ENCODE measurements around the gene MPZ.
"Not testable (repeated sequence)": the region's sequence is repeated elsewhere in the genome, so short reads cannot be mapped to it uniquely, and the experiment has no call there.

The MPZ gene

DNA sequence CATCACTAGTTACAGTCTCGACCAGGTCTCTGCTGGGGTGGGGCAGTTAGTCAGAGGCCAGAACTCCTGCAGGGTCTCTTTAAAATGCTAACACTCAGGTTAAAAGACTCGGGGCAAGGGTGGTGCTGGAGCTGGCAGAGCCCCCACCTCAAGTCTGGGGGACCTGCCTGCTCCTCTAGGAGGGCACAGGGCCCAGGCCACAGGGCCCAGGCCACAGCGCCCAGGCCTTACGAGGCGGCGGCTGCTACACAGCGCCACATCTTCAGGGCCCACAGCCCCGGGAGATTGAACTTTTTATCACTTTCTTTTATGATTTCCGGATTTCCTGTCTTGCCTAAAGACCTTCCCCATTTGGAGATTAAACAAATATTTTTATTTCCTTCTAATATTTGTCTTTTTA, 10.4 kb downstream of the MPZ start:
- no peak for DNase-seq

DNA sequence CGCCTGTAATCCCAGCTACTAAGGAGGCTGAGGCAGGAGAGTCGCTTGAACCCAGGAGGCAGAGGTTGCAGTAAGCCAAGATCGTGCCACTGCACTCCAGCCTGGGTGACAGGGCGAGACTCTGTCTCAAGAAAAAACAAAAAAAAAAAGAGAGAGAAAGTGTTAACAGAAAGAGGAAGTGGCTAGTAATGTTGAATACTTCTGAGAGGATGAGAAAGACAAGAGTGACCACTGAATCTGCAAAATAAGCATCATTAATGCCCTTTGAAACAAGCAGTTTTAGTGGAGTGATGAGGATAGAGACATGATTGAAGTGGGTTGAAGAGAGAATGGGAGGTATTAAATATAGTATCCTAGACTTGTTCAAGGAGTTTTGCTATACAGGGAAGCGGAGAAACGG, 11.7 kb downstream of the MPZ start:
- peak in 2 of 4 experiments; percentile 71 to 75 for DNase-seq

DNA sequence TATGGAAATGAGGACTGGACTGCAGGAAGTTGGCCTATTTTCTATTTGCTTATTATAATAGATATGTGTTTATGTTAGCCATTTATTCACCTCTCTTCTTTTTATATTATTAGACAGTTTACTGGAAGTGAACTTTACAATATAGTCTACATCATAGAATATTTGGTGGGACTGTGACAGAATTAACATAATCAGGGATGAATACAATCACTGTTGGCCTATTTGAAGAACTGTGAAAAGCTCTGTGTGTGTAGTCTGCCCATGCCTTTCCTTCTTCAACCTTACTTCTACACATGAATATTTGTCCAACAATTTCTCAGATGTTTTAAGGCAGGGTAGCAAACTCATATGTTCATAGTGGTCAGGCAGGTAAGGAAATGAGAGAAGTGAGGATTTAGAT, 12.4 kb downstream of the MPZ start:
- no peak for DNase-seq

DNA sequence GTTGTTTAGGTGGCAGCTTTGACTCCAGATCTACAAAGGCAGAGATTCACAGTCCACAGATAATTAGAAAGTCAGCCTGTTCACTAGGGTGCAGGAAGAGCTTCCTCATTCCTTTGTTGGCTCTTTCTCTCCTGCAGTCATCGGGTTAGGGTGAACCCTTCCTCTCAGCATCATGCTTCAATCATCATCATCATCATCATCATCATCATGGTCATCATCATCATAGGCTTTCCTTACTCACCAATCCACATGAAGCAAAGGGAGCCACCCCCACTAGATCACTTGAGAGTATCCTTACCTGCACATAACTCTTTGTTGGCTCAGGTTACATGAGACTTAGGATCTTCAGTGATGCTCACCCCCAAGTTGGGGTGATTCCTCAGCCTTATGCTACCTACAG, 19.0 kb downstream of the MPZ start:
- DNase-seq: no peak

DNA sequence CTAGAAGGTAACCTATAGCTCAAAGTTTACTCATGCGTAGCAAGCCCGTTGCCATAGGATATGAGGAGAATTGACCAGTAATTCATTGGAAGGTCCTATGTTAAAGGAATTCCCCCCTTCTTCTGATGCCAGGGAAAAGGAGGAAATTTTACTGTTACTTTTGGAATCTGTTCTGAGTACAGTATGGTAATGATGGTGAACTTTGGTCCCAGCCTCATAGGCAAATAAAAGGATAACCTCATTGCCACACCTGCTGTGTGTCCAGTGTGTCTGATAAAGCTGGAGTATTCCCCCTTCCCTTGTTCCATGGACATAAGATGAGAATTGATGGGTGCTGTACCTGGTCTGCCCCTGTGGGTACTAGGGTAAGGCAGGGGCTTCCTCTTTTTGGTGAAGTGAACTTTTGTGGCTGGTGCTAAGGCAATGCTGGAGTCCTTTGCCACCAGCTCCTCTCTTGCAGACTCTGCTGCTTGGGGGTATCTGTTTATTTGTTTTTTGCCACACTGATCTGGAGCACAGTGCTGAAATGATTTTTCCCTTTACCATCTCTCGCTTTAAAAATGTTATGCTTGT, 22.2 kb downstream of the MPZ start:
- no peak for DNase-seq

DNA sequence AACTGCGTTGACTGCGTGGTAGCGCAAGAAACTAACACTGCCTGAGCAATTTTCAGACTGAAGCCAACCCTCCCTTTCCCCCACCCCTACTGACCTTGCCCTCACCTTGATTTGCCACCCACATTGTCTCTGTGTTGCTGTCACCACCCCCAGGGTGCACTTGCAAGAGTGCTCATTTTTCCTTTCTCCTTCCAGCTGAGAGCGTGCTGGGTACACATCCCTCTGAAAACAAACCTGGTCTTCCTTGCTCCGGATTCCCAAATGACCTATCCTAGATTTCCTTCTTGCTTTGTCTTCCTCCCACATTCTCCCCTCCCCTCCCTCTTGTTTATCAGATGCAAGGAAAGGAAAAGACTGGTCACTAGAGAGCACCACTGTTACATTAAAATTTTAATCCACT, 24.2 kb downstream of the MPZ start:
- no peak for DNase-seq

DNA sequence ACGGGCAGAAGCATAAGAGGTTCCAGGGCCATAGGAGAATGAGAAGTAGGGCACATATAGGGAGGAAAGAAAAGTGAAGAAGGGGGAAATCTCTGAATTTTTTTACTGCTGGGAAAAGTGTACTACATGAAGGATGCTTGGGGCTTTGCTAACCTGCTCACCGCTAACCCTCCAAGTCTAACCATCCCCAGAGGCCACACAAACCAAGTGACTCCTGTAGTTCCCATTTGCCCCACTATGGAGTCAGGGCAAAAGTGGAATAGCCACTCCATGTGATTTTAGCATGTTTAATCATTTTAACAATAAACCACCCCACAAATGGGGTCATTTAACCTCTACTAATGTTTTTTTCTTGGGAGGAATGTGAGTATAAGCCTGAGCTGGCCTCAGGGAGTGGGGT, 24.7 kb downstream of the MPZ start:
- DNase-seq: no peak

DNA sequence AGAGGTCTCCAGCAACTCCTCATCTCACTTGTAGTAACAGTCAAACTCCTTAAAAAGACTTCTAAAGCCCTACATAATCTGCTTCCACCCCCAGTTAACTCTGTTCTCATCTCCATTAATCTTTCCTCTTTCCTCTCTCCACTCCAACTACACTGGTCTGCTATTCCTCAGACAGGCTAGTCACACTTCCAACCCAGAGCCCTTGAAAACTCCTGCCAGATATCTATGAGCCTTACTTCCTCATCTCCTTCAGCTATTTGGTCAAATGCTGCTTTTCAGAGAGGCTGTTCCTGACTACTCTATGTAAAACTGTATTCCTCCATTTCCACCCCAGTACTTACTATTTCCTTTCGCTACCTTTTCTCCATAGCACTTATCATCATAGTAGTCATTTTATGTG, 26.8 kb downstream of the MPZ start:
- peak in 3 of 4 experiments; percentile 22 to 51 (median 44) for DNase-seq

DNA sequence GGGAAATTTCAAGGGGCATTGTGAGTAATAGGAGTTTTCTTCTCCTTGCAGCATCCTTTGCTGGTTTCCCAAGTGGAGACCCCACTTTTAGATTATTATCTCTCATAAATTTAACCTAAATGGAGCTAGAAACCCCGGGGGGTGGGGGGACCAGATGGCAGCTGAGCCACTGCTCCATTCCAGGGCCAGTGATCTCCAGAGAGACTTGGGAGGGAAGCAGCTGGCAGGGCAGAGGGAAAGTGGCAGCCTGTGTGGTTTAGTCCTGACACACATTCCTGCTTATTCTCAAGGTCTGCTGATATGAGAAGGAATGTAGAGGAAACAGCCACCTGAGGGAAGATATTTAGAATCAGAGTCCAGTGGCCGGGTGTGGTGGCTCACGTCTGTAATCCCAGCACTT, 34.9 kb downstream of the MPZ start:
- DNase-seq: no peak

DNA sequence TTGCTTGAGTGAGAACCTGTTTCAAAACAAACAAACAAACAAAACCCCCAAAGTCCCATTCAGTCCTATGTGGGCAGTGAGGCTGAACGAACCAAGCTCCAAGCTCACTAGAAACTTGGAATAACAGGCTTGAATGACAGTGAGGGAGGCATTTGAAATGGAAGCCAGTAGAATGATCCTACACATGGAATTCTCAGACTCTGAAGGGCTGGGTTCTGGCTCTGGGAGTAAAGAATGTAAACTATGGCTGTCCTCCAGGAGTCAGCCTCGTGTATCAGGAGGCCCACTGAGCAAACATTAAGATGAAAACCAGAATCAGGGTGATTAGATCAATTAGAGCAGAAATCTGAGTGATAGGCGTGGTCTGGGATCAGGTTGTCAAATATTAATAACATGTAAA, 36.4 kb downstream of the MPZ start:
- DNase-seq: no peak

DNA sequence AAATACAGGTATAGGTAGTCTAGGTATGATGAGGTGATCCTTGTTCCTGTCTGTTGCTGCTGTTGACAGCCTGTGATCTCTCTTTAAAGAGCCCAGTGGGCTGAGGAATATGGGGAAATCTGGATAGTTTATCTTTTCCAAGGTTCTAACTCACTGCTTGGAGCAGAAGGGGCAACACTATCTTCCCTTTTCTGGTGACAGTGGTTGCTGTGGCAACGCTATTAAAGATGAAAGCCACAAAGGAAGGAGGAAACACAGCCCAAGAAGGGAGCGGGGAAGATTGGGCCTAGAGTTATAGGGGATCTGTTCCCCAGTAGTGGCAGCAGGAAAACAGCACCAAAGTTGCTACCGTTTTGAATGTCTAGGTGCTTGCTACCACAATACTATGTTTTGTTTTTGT, 42.4 kb downstream of the MPZ start:
- peak; percentile 42 to 79 (median 61) for DNase-seq

DNA sequence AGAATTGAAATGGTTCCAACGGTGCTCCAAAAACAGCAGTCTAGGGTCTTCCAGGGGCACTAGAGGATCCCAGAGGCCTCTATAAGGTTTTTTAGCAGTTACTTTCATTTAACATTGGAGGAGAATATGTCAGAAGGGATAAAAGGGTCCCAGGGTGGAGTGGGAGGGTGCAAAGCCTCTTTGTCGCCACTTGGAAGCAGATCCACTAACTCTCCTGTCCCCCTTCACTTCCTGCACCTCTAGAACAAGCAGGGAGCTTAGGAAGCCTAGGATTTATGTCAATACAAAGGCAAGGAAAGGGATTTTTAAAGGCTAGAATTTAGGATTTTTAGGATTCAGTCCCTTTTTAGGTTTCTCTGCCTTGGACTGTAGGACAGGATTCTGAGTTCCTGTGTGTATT, 42.9 kb downstream of the MPZ start:
- no peak for DNase-seq

DNA sequence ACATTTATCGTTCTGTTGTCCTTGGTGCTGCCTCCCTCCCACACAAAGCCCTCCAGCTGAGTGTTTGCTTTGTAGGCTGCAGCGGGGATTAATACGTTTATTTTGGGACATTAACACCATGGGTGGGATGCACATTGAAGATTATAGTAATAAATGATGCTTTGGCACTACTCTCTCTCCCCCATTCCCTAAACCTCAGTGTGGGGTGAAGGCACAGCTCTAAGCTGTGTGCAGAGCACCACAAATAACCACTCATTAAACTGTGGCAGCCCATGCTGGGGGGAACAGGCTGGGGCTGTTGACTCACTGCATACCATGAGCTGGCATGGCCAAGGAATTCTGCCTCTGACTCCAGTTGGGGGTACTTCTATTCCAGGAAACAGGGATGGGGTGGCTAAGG, 43.6 kb downstream of the MPZ start:
- DNase-seq: no peak

DNA sequence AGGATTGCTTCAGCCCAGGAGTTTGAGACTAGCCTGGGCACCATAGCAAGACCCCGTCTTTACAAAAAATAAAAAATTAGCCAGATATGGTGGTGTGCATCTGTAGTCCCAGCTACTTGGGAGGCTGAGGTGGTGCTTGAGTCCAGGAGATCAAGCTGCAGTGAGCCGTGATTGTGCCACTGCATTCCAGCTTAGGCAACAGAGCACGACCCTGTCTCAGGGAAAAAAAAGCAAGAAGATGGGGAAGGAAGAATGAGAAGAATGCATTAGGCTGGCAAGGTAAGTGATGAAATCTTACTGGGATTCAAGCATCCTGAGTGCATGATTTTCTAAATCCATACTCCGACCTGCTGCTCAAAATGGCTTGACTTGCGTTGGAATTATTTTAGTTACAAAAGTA, 44.5 kb downstream of the MPZ start:
- no peak for DNase-seq

DNA sequence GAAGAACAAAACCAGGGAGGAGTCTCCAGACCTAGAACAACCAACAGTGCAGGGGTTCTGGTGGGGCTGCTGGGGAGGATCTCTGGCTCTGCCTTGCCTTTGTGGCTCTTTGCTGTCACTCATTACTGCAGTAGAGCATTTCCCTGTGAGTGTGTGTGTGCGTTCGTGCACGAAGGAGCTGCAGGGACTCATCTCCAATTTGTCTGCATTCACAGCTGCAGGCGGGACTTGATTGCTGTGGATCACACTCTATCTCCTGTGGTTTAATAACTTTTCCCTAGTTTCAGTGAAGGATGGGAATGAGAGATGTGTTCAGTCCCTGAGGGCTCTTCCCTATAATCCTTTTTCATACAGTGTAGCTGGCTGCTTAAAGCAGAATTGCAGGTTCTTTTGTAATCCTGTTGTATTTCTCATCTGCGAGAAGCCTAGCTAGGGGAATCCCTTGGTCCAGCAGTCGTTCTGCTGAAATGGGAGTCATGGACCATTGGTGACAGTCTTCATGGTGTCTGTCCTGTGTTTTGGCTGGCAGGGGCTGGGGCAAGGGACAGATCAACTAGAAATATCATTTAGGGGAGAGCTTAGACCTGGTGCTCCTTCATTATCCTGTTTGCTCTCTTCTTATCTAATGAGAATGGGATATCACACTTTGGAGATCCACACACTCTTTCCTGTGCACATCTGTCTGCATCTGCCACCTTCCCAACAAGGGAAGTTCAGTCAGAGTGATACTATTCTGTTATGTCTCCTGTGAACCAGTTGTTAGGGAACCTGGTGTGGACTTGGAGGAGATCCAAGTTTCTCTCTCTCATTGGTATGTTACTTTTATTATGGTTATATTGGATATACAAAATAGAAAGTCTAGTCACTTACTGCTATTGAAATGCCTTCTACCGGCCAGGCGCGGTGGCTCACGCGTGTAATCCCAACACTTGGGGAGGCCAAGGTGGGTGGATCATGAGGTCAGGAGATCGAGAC, 48.2 kb downstream of the MPZ start:
- DNase-seq: peak in 3 of 4 experiments; percentile 8 to 28 (median 20)

DNA sequence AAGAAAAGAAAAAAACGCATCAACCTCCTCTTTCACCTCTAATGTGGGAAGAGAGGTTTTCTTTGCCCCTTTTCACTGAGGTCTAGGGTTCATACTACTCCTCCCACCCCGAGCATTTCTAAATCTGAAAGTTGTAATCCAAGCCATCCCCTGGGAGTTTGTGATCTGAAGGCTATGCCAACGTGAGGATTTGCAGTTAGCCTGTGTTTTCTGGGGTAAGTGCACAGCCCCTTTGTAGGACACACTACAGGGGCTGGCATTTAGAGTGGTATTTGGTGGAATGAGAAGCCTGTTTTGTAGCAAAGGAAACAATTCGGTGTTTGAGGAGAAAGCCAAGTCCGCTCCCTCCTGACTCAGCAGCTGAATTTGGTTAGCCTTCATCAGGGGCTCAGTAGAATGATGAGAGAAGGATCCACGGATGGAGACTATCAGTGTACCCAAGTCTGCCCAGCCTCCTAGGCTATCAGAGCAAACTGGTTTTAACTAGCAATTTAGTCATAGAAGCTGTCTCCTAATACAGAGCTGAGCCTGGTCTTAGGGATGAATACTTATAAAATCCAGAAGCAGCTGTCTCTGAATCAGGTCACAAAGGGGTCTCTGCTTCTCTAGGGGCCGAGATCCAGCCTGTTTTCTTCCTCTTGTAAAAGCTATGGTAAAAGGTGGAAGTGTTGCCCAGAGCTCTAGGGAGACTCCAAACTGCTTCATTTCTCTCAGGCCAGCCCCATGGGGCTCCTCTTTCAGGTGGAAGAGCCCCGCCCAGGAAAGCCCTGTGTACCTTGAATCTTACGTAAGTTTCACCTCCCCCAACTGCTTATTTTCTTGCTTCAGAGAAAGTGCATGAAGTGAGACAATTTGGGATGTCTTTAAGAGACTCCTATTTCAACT, 49.1 kb downstream of the MPZ start:
- DNase-seq: no peak

DNA sequence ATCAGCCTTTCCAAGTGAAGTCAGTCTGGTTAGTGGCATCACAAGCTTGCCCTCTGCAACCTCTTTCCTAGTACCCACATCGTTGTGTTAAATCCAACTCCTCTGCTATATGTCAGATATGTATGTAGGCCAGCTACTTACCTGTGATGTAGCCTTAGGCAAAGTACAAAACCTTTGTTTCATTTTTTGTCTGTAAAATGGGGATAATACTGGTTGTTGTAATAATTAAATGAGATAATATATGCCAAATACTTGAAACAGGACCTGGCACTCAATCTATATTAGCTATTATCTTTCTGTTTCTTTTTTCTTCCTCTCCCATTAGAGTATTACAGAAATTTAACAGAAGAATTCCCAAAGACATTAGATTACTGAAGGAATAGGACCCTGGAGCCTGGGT, 50.0 kb downstream of the MPZ start:
- no peak for DNase-seq

DNA sequence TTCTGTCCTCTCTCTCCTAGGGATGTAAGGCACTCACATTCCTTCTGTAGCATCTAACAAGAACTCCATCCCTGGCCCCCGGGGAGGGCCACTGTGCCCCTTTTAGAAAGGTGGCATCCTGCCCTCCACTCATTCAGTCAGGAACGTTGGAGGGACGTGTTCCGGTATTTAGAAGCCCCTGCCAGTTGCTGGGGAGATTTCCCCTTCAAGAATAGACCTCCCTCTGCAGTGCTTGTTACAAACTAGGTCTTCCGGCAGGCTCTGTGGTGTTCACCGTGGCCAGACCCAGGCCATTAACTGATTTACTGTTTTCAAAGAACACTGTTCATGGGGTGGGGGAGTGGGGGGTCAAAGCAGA, 50.4 kb downstream of the MPZ start:
- no peak for DNase-seq

DNA sequence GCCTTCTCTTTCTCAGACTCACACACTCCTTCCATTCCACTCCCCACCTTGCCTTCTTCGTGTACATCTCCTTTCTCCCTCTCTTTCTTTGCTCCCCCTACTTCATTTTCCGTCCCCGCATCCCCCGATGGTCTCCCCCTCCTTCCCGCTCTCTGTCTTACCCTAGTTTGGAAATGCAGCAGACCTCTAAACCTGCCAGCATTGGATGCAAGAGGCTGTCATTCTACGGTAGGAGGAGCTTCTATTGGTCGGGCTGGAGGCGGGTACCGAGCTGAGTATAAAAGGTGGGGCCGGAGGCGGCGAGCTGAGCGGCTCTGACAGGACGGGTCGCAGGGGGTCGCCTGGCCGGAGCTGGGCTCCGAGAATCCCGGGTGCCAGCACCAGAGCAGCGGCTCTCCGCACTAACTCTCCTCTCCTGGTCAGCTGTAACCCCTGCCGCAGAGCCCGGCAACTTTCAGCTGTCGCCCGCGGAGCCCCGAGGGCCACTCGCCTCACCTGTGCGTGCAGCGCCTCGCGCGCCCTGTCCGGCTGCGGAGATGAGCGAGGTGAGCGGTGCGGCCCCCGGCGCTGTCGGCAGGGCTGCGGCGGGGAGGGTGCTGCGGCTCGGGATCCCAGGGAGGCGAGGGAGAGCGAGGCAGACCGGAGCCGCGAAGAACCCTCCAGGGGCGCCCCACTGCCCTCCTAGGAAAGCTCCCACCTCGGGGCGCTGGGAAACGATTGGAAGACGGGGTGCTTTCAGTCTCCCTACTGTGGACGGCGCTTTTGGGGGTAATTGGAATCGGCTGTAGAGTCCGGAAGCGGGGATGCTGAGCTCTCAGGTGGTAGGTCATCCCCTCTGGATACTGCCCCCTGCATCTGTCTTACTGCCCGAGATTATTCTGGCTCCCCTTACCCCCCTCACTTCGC, 51.1 kb downstream of the MPZ start, which contains the start of gene PCP4L1:
Gene PCP4L1 (plus strand): TSS at position 307 of the 906 bp plus-strand sequence. CDS start 230 bp downstream, at position 537.
- DNase-seq: peak in 3 of 4 experiments; percentile 41 to 60 (median 52)

DNA sequence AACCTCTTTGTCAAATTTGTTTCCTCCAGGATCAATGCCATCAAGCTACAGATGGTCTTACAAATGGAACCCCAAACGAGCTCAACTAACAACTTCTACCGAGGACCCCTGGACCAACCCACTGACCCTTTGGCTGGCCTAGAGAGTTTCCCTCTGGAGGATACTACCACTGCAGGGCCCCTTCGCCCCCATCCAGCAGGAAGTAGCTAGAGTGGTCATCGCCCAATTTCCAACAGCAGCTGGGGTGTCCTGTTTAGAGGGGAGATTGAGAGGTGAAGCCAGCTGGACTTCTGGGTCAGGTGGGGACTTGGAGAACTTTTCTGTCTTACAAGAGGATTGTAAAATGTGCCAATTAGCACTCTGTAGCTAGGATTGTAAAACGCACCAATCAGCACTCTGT, 52.7 kb downstream of the MPZ start:
- peak in 1 of 4 experiments; percentile 12 for DNase-seq

DNA sequence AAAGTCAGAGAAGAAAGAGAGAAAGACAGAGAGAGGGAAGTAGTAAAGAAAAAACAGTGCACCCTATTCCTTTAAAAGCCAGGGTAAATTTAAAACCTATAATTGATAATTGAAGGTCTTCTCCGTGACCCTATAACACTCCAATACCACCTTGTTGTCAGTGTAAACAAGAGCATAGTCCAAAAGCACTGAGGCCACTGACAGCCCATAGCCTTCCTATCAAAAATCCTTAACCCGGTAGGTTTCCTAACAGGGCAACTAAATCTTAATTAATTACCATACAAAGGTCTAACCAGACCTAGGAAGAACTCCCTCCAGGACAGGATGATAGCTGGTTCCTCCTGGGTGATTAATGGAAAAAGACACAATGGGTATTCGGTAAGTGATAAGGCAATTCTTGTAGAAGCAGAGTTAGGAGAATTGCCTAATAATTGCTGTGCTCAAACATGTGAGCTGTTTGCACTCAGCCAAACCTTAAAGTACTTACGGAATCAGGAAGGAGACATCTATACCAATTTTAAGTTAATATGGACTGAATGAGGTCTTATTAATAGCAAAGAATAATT, 53.7 kb downstream of the MPZ start:
- not testable (repeated sequence) for DNase-seq

DNA sequence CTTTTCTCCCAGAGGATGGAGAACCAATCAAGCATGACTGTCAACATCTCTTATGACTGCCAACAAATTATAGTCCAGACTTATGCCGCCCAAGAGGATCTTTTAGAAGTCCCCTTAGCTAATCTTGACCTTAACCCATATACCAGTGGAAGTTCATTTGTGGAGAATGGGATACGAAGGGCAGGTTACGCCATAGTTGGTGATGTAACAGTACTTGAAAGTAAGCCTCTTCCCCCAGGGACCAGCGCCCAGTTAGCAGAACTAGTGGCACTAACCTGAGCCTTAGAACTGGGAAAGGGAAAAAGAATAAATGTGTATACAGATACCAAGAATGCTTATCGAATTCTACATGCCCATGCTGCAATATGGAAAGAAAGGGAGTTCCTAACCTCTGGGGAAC, 54.5 kb downstream of the MPZ start:
- DNase-seq: peak in 3 of 4 experiments; percentile 12 to 30 (median 18)

All from suppressor macrophage (primary cell).